IMR-90 (cell line): Measurements from ENCODE around the gene TRIP11. TPM values are rescaled to one million over a fixed set of nuclear protein-coding genes. Genes with fewer than 3 reads are reported as not detected.

Source experiments
- ATAC-seq: fragments of 200-7000 bp; cut with Tn5 transposase; 2 replicates; pipeline ENCODE4 v1.9.1; 2020; ENCODE audit warnings: low read depth, mild to moderate bottlenecking, moderate library complexity
- BruUV-seq: library from RNA; stranded (reverse); fragments of 400-500 nt; replicated peaks from 2 replicates; lab custom pipeline; 2021; lab: Mats Ljungman, UMichigan
- CTCF ChIA-PET: fragments of 300-600 bp; formaldehyde crosslinking; extraction: SDS; loops from one replicate; lab custom pipeline; 2021; ENCODE audit warnings: antibody characterized with exemption; lab: Yijun Ruan, JAX
- POLR2A ChIA-PET: fragments of 300-600 bp; sonication (Branson Sonifier 250); formaldehyde crosslinking; loops from one replicate; lab custom pipeline; 2022; ENCODE audit warnings: antibody characterized with exemption; ENCODE audit not compliant: unreplicated experiment; lab: Charles Lee
- DNase-seq: peaks from one replicate; pipeline ENCODE4 v3.0.0; 2013
- H2AFZ ChIP-seq: replicated peaks from 2 replicates; pipeline ENCODE3; 2013; ENCODE audit warnings: low read length, mild to moderate bottlenecking; ENCODE audit not compliant: poor library complexity
- H2AK5ac ChIP-seq: 2 replicates; pipeline ENCODE4 v1.6.1; 2013; ENCODE audit warnings: low read depth, low read length, inconsistent platforms
- H2AK9ac ChIP-seq: replicated peaks from 2 replicates; pipeline ENCODE3; 2013; ENCODE audit warnings: mild to moderate bottlenecking, low read depth, low read length, moderate library complexity; ENCODE audit not compliant: poor library complexity
- H2BK120ac ChIP-seq: 2 replicates; pipeline ENCODE4 v1.6.1; 2013; ENCODE audit warnings: low read depth, low read length, inconsistent platforms
- H2BK15ac ChIP-seq: 3 replicates; pipeline ENCODE4 v1.6.1; 2013; ENCODE audit warnings: low read depth, low read length, inconsistent platforms
- H2BK20ac ChIP-seq: 2 replicates; pipeline ENCODE4 v1.6.1; 2013; ENCODE audit warnings: low read depth, mild to moderate bottlenecking, inconsistent platforms, low read length, moderate library complexity
- H2BK5ac ChIP-seq: 2 replicates; pipeline ENCODE4 v1.6.1; 2013; ENCODE audit warnings: mild to moderate bottlenecking, low read depth, low read length, inconsistent platforms; ENCODE audit not compliant: poor library complexity, severe bottlenecking
- H3K14ac ChIP-seq: replicated peaks from 2 replicates; pipeline ENCODE4 v1.6.1; 2013; ENCODE audit warnings: low read depth, low read length, inconsistent platforms
- H3K18ac ChIP-seq: 2 replicates; pipeline ENCODE4 v1.6.1; 2013; ENCODE audit warnings: low read depth, low read length, control low read depth
- H3K23ac ChIP-seq: 2 replicates; pipeline ENCODE4 v1.6.1; 2013; ENCODE audit warnings: low read depth, low read length, inconsistent platforms
- H3K27ac ChIP-seq: 2 replicates; pipeline ENCODE4 v1.5.1; 2013; ENCODE audit warnings: mild to moderate bottlenecking, control low read depth, low read length; ENCODE audit not compliant: insufficient read depth
- H3K27me3 ChIP-seq: 2 replicates; pipeline ENCODE4 v1.6.1; 2013; ENCODE audit warnings: low read length; ENCODE audit not compliant: control insufficient read depth, insufficient read depth
- H3K36me3 ChIP-seq: 2 replicates; pipeline ENCODE4 v1.6.1; 2013; ENCODE audit warnings: low read length, mixed read lengths; ENCODE audit not compliant: control insufficient read depth, insufficient read depth
- H3K4ac ChIP-seq: 2 replicates; pipeline ENCODE4 v1.6.1; 2013; ENCODE audit warnings: low read depth, low read length, inconsistent platforms
- H3K4me1 ChIP-seq: 2 replicates; pipeline ENCODE4 v1.6.1; 2013; ENCODE audit warnings: low read length, mixed read lengths; ENCODE audit not compliant: control insufficient read depth, insufficient read depth
- H3K4me2 ChIP-seq: 2 replicates; pipeline ENCODE4 v1.6.1; 2013; ENCODE audit warnings: low read depth, mild to moderate bottlenecking, control low read depth, low read length, moderate library complexity
- H3K4me3 ChIP-seq: 2 replicates; pipeline ENCODE4 v1.5.1; 2013; ENCODE audit warnings: low read depth, mild to moderate bottlenecking, control low read depth, low read length, moderate library complexity; ENCODE audit not compliant: insufficient read depth
- H3K56ac ChIP-seq: 2 replicates; pipeline ENCODE4 v1.6.1; 2013; ENCODE audit warnings: low read length, inconsistent platforms; ENCODE audit not compliant: insufficient read depth; ENCODE audit errors: extremely low read depth
- H3K79me1 ChIP-seq, 2 experiments: 2 replicates each; pipeline ENCODE4 v1.6.1; 2013; ENCODE audit warnings: low read length in 2 of 2, inconsistent platforms in 1 of 2, low read depth in 1 of 2
- H3K9ac ChIP-seq: 2 replicates; pipeline ENCODE4 v1.6.1; 2013; ENCODE audit warnings: low read depth, low read length, control low read depth
- H3K9me1 ChIP-seq: 2 replicates; pipeline ENCODE4 v1.6.1; 2013; ENCODE audit warnings: low read length, inconsistent platforms; ENCODE audit not compliant: insufficient read depth
- H3K9me3 ChIP-seq: 2 replicates; pipeline ENCODE4 v1.6.1; 2013; ENCODE audit warnings: low read length; ENCODE audit not compliant: control insufficient read depth, insufficient read depth
- H4K20me1 ChIP-seq: 2 replicates; pipeline ENCODE4 v1.6.1; 2013; ENCODE audit warnings: low read length, inconsistent platforms; ENCODE audit not compliant: insufficient read depth
- H4K5ac ChIP-seq: 2 replicates; pipeline ENCODE4 v1.6.1; 2013; ENCODE audit warnings: mild to moderate bottlenecking, low read depth, low read length, control low read depth
- H4K8ac ChIP-seq, 2 experiments: 2 replicates each; pipeline ENCODE4 v1.6.1; 2013; ENCODE audit warnings: low read depth in 2 of 2, low read length in 2 of 2, control low read depth in 1 of 2, inconsistent platforms in 1 of 2
- H4K91ac ChIP-seq: 2 replicates; pipeline ENCODE4 v1.6.1; 2013; ENCODE audit warnings: low read depth, low read length, inconsistent platforms; ENCODE audit not compliant: insufficient read depth
- BHLHE40 ChIP-seq: fragments of 150-350 bp; IDR thresholded peaks from 2 replicates; pipeline ENCODE4 v1.6.1; 2016; ENCODE audit warnings: mild to moderate bottlenecking, low read depth, low read length
- CEBPB ChIP-seq: IDR thresholded peaks from 2 replicates; pipeline ENCODE4 v1.6.1; 2012; ENCODE audit warnings: low read depth, low read length, improper control_type of control experiment
- CHD1 ChIP-seq: IDR thresholded peaks from 2 replicates; pipeline ENCODE4 v1.6.1; 2012; ENCODE audit warnings: low read depth, low read length, improper control_type of control experiment
- FOS ChIP-seq: fragments of 150-350 bp; IDR thresholded peaks from 2 replicates; pipeline ENCODE4 v1.6.1; 2016; ENCODE audit warnings: low read depth, low read length
- NFE2L2 ChIP-seq: fragments of 150-350 bp; IDR thresholded peaks from 2 replicates; pipeline ENCODE4 v1.6.1; 2016; ENCODE audit warnings: low read depth, mild to moderate bottlenecking, low read length
- POLR2A ChIP-seq: IDR thresholded peaks from 2 replicates; pipeline ENCODE4 v1.6.1; 2012; ENCODE audit warnings: mild to moderate bottlenecking, low read depth, low read length
- RCOR1 ChIP-seq: IDR thresholded peaks from 2 replicates; pipeline ENCODE4 v1.6.1; 2012; ENCODE audit warnings: mild to moderate bottlenecking, low read length, improper control_type of control experiment; ENCODE audit not compliant: insufficient replicate concordance
- RFX5 ChIP-seq: IDR thresholded peaks from 2 replicates; pipeline ENCODE4 v1.8.0; 2012; ENCODE audit warnings: low read depth, mild to moderate bottlenecking, low read length, moderate library complexity
- WGBS, 2 experiments: methylation state at CpG; one replicate each; pipeline versions ENCODE4 v1.1.5 to v1.1.7; 2013; ENCODE audit warnings: missing lambda C conversion rate in 2 of 2; ENCODE audit not compliant: insufficient read length in 1 of 2; ENCODE audit errors: extremely low coverage in 2 of 2; 5-methylcytosine and 5-hydroxymethylcytosine counted together
- dilution Hi-C: fragments of 300-500 bp; cut with HindIII; formaldehyde crosslinking; loops from one replicate; pipeline ENCODE4 v1.14.3; 2018; ENCODE audit warnings: low sequenced_read_pairs; ENCODE audit not compliant: unreplicated experiment
- in situ Hi-C: fragments of 300-500 bp; cut with MboI; formaldehyde crosslinking; loops from 3 replicates; pipeline ENCODE4 v1.14.3; 2019; ENCODE audit warnings: low sequenced_read_pairs, inconsistent platforms, mixed read lengths
- intact Hi-C: fragments of 100-400 bp; cut with micrococcal nuclease; formaldehyde crosslinking; loops from 2 replicates; pipeline ENCODE4 v1.10.0; 2022
- polyA plus RNA-seq, 3 experiments: library from polyadenylated mRNA; depleted of rRNA; stranded (reverse); fragments of >200 nt; gene quantifications; 2 replicates each; pipeline ENCODE4 v1.2.3, GENCODE V29; 2012; ENCODE audit warnings: low replicate concordance in 1 of 3
- total RNA-seq: library from RNA; depleted of rRNA; stranded (reverse); fragments of >200 nt; gene quantifications from 2 replicates; pipeline ENCODE4 v1.2.3, GENCODE V29; 2012
- TF ChIP-seq, protein P1 (sequence below): fragments of 150-350 bp; IDR thresholded peaks from 2 replicates; pipeline ENCODE4 v1.6.1; 2016; ENCODE audit warnings: low read depth, mild to moderate bottlenecking, low read length, moderate library complexity, borderline replicate concordance

The TRIP11 gene
- total and polyA plus RNA-seq, 2 of the 4 experiments (the other 2 are of a cell fraction) = 6.8 to 83.5 TPM

DNA sequence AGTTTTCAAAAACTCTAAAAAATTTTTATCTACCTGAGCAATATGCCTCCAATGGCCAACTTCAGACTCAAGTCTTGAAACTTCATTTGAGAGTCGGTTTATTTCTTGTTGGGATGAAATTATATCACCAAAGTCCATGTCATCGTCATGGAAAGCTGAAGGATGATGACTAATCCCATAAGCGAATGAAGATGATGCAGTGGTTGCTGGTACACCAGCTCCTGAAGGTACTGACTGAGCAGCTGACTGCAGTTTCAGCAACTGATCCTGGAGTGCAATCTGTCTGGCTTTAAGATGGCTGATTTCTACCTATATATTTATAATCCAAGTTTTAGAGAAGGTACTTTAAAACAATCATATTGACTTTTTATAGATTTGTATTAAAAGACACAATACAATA lies 18.3 kb downstream of the TRIP11 start:
- CTCF ChIA-PET = no interaction called here
- no peak overlapping the region for H2AK9ac ChIP-seq
- H2BK5ac ChIP-seq = no peak overlapping the region
- POLR2A ChIA-PET = no interaction called here
- H2AFZ ChIP-seq = no peak overlapping the region
- no peak overlapping the region for H3K4ac ChIP-seq
- no peaks in the 10 kb centered on the region for H4K20me1 ChIP-seq
- no peaks in the 10 kb centered on the region for H3K9me3 ChIP-seq
- no peak overlapping the region for H4K5ac ChIP-seq
- WGBS, 2 experiments = no CpG with 5 or more reads among the region's 3 CpGs
- no peak overlapping the region for H3K4me2 ChIP-seq
- no peak overlapping the region for H4K91ac ChIP-seq
- H3K56ac ChIP-seq = no peak overlapping the region
- intact Hi-C loops (no loop called here), in situ Hi-C loops (loop anchor here (25.0 kb wide), 1 partner anchor 534 kb away; no protein-coding TSS in a partner anchor), dilution Hi-C loops (no loop called here)
- no peak overlapping the region for H3K18ac ChIP-seq
- ATAC-seq = no peak
- H3K4me1 ChIP-seq = peaks cover 5% of the 10 kb centered on the region
- no peak overlapping the region for H3K9ac ChIP-seq
- no peak overlapping the region for H2BK15ac ChIP-seq
- peaks cover 19% of the 10 kb centered on the region for H3K36me3 ChIP-seq
- BruUV-seq = no TSS peak
- no peak overlapping the region for H3K27ac ChIP-seq
- no peak for TF ChIP-seq CHD1
- no peak for TF ChIP-seq BHLHE40
- TF ChIP-seq, protein P1, sequence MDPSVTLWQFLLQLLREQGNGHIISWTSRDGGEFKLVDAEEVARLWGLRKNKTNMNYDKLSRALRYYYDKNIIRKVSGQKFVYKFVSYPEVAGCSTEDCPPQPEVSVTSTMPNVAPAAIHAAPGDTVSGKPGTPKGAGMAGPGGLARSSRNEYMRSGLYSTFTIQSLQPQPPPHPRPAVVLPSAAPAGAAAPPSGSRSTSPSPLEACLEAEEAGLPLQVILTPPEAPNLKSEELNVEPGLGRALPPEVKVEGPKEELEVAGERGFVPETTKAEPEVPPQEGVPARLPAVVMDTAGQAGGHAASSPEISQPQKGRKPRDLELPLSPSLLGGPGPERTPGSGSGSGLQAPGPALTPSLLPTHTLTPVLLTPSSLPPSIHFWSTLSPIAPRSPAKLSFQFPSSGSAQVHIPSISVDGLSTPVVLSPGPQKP = no peak
- no peak for TF ChIP-seq RFX5
- no peak for TF ChIP-seq POLR2A
- no peak for TF ChIP-seq CEBPB
- no peak for TF ChIP-seq NFE2L2
- no peak for TF ChIP-seq FOS
- no peak for TF ChIP-seq RCOR1
- H2BK20ac ChIP-seq = no peak overlapping the region
- H3K23ac ChIP-seq = no peak overlapping the region
- no peak overlapping the region for H3K14ac ChIP-seq
- no peak overlapping the region for H3K4me3 ChIP-seq
- H2AK5ac ChIP-seq = no peak overlapping the region
- H3K27me3 ChIP-seq = no peaks in the 10 kb centered on the region
- H4K8ac ChIP-seq = no peak overlapping the region
- no peaks in the 10 kb centered on the region for H3K9me1 ChIP-seq
- H2BK120ac ChIP-seq = no peak overlapping the region
- no peak for DNase-seq
- peaks cover 16 to 23% of the 10 kb centered on the region in 2 experiments; a peak in 3 of 4 replicates for H3K79me1 ChIP-seq
